HG03108 (cell line): Measurements from ENCODE around the gene ADAD2.
A peak's percentile ranks its signal among the peaks of the same experiment; 100 is the strongest.

Source experiments
- ATAC-seq: cut with Tn5 transposase; IDR thresholded peaks from one replicate; pipeline ENCODE4 v1.9.1; 2021; ENCODE audit warnings: moderate library complexity; ENCODE audit not compliant: unreplicated experiment

Gene ADAD2

DNA sequence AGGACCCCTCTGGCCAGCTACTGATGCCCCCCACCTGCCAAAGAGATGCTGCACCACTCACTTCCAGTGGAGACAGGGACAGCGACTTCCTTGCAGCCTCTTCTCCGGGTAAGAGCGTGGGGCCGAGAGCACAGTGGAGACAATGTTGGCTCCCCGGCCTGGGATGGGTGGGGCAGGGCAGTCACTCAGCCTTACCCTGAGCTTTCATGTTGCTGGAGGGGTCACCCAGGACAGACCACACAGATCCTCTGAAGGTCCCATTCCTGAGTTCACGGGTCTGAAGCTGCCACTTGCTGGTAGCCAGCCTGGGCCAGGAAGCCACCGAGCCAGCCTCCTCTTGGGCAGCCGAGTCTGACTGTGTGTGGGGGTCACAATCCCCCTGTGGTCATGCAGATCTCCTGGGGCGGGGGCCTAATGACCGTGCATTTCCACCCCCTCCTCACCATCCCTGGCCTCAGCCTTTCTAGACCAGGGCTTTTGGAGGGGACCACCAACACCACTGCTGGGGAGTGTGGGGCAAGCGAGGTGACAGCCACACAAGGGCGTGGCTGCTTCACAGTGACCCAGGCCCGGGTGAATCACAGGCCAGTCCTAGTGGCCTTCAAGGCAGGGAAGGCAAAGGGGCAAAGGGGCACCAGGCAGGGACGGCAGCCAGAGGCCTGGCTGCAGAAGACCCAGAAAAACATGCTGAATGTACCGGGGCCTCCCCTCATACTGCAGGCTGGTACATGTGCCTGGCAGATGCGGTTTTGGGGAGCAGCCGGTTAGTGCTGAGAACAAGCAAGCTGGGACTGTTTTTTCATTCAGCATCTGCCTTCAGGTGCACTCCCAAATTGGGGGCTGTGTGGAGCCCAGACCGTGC lies 14.5 kb upstream of the ADAD2 start:
- no peak for ATAC-seq

DNA sequence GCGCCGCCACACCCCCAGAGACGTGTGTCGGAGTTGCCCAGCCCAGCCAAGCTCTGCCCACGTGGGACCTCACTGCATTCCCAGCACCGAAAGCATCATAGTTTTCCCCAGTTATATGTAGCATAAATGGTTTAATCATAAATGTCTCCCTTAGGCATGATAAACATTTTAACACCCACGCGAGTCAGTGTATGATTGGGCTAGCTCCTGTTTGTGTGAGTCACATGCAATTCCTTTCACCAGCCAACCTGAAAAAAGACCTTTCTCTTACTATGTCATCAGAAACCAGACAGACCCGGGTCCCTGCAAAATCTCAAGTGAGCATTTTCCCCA lies 13.2 kb upstream of the ADAD2 start:
- ATAC-seq = no peak

DNA sequence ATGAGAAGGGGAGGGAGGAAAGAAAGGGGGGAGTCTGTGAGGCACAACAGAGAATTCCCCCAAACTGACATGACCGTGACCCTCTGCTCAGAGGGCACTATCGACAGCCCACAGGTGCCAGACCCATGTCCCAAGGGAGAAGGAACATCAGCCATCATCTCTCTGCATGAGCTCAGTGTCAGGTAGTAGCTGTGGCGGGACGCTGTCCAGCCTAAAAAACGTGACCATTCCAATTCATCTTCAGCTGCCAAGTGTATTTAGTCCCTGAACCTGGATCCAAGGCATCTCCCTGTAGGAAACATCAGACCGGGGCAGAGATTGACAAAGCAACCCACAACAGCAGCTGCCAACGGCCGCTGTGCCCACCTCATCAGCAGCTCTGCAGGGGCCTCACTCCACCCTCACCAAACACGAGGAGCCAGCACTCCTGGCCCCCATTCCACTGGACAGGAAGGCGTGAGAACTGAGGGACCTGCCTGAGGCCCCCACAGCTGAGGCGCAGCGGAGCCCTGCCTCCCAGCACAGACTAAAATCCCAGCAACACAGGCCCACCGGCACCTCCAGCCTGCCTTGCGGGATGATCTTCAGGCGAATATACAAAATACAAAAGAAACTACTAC lies 12.7 kb upstream of the ADAD2 start:
- no peak for ATAC-seq

- no peak for ATAC-seq
These were observed 11.9 kb upstream of the ADAD2 start for GRCh38 chr16:84178892-84179611.

DNA sequence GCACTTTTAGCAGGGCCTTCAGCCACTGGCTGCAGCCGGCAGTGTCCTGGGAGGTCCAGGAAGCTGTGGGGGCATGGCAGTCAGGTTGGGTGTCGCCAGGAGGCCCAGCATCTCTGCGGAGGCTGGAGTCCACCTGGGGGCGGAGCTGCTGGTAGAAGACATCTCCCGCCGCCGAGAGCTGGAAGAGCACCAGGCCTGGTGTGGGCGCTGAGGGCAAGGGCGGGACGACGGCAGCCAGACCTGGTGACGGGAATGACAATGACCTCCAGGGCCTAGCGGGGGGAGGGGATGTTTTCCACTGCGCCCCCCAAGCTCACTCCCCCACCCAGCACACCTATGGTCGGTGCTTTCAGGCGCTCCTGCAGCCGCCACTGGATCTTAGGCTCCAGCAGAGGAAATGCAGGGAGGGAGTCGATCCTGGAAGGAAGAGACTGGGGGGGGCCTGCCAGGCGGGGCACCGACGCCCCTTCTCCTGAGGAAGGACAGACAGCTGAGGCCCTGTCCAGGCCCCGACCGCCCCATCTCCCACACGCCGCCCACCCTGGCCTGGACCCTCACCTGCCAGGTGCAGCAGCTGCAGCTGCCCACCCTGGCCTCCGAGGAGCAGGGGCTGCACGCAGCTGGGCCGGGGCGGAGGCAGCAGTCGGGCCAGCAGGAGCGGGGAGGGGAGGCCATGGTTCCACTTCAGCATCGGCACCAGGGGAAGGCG lies 11.2 kb upstream of the ADAD2 start:
- no peak for ATAC-seq

DNA sequence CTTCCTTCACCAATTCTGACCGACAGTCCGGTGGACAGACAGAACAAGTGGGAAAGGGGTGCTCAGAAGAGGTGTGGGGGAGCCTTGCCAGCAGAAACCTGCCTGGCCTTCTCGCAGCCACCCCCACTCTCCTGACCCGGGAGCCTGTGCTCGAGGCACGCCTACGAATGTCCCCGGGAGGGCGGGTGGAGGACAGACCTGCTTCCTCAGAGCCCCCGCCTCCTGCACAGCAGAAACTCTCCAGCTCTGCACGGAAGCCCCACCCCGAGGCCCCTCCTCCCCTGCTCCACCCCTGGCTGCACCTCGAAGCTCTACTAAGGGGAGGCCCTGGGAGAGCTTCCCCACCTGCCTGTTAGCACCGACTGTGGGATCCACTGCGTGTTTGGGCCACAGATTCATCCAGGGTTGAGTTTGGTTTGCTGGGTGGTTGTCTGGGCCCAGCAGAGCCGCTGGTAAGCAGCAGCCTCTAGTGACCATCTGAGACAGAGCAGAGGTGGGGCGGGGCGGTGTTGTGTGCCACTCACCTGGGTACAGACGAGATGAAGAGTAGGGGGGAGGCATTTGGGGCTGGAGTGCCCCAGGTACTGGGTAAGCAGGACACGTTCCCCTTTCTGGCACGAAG lies 10.3 kb upstream of the ADAD2 start:
- no peak for ATAC-seq

GRCh38 chr16:84181144-84181915 lies 9.6 kb upstream of the ADAD2 start:
- ATAC-seq = no peak

- no peak for ATAC-seq
These were observed 8.9 kb upstream of the ADAD2 start for GRCh38 chr16:84182104-84182503.

DNA sequence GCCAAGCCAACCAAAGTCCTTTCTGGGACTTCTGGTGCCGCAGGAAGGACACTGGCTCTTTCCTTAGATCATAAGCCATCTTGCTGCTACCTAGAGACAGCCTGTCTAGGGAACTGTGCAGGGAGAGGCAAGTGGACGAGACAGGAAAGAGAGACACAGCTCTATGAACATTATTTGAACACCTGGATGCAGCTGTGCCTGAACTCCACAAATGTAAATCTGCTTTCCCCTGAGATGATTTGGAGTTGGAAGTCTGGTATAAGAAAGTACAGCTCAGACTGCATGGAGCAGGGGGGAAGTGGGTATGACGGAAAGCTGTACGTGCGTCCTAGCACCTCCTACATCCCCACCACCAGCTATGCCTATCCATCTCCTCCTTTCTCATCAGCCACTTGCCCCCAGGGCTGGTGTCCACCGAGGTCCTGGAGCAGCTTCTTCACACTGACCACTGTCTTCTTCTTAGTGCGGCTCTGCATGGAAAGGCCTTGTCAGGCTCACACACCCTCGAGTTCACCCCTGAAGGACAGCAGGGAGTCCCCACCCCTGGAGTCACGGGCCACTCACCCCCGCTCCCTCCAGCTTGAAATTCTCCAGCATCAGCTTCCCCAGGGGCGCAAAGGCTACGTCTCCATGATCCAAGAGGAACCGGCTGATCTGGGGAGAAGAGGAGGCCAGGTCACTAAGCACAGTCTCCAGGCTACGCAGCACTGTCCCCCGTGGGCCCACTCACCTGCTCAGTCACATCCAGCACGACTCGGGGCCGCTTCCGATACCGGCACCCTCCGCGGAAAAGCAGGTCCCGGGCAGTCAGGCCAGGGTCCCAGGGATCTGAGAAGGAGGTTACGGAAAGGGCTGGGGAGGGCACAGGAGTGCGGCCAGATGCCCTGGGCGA lies 8.0 kb upstream of the ADAD2 start:
- no peak for ATAC-seq

DNA sequence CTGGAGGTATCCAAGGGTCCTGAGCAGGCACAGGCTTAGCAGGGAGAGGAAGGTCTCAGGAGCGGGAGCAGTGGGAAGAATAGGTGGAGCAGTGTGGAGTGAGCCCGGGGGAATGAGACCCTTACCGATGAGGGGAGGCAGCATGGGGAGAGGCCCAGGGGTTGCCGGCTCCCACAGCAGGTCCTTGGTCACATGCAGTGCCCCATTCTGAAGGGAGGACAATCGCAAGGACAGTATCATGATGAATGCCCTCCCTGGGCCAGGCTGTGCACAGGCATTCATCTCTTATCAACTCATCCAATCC lies 7.4 kb upstream of the ADAD2 start:
- ATAC-seq = no peak

DNA sequence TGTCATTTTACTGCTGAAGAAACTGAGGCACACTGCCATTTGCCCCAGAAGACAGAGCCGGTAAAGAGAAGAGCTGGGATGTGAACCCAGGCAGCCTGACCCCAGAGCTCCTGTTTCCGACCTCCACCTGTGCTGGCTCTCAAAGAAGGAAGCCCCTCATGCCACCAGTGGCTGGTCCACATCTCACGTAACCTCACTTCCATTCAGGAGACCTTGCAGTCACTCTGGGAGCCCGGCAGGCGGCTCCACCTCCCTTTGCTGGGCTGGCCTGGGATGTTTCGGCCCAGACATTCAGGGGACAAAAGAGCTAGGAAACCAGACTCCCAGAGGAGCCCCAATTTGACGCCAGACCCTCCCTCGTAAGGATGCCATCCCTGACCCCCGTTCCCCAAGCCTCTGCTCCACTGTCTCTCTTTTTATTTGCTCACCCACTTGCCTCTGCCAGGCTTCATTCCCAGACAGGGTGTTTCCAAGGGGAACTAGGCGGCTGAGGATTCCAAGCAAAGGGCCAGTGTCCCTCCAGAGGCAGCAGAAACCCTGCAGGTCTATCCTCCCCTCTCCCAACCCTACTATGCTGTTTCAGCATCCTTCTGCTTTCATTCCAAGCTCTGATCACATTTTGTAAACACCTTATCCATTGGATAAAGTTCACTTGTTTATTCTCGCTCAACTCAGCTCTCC lies 6.9 kb upstream of the ADAD2 start:
- ATAC-seq = no peak

DNA sequence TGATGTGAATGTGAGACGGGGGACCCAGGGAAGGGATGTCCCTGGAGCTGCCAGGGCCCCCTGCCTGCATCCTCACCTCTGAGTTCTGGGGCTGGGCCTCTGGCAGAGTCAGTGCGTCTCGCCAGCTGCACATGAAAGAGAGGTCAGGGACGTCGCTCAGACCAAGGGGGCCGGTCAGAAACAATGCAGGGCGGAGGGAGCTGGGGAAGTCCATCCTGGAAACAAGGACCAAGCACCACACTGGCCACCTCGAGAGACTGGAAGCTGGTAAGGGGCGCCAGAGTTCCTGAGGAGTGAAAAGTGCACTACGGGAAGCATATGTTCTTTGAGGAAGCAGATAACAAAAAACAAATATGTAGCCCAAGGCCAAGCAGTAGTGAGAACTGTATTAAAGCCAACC lies 6.2 kb upstream of the ADAD2 start:
- no peak for ATAC-seq

GRCh38 chr16:84186685-84187437 lies 4.1 kb upstream of the ADAD2 start, which contains the start of gene TAF1C:
TSS of gene TAF1C (minus strand) at chr16:84187057. CDS start at chr16:84184988, 2,069 bp downstream.
- peak; percentile 94 for ATAC-seq

- ATAC-seq = no peak
These were observed 509 bp downstream of the ADAD2 start for GRCh38 chr16:84191466-84191865.

GRCh38 chr16:84193480-84193879 lies 2.5 kb downstream of the ADAD2 start:
- no peak for ATAC-seq

- no peak for ATAC-seq
These were observed 3.1 kb downstream of the ADAD2 start for GRCh38 chr16:84194018-84194417.

GRCh38 chr16:84194470-84195200 lies 3.7 kb downstream of the ADAD2 start:
- ATAC-seq = peak; percentile 49
